GM18526 (cell line): ENCODE results near the gene THRSP.

ENCODE experiments used
- POLR2A ChIP-seq: IDR thresholded peaks from 3 replicates; pipeline ENCODE4 v1.6.1; 2011; ENCODE audit not compliant: insufficient read length; ENCODE audit errors: extremely low read depth

Gene THRSP

GRCh38 chr11:78110351-78110750 lies 46.7 kb downstream of the THRSP start:
- TF ChIP-seq POLR2A: no peak

- TF ChIP-seq POLR2A: no peak
Measured at GRCh38 chr11:78110830-78111229, 47.2 kb downstream of the THRSP start.

- no peak for TF ChIP-seq POLR2A
Measured at GRCh38 chr11:78111298-78111697, 47.6 kb downstream of the THRSP start.

- no peak for TF ChIP-seq POLR2A
Measured at GRCh38 chr11:78112582-78113275, 49.1 kb downstream of the THRSP start.
